DOHH2 (cell line): Measurements from ENCODE around the gene CHD9.
A peak's percentile ranks its signal among the peaks of the same experiment; 100 is the strongest.

Experiments
- H3F3A ChIP-seq: fragments of 200-600 bp; sonication (generic), shearing (Covaris generic); 2 replicates; pipeline ENCODE4 v1.6.0; 2016; ENCODE audit warnings: antibody characterized with exemption, mild to moderate bottlenecking; ENCODE audit not compliant: control insufficient read depth, insufficient read depth
- H3K27ac ChIP-seq: fragments of 200-600 bp; sonication (generic); 2 replicates; pipeline ENCODE4 v1.5.1; 2014; ENCODE audit warnings: low read depth, mild to moderate bottlenecking, low read length, moderate library complexity
- H3K27me3 ChIP-seq: fragments of 200-600 bp; sonication (generic); 2 replicates; pipeline ENCODE4 v1.6.1; 2014; ENCODE audit warnings: mild to moderate bottlenecking, low read length, mixed read lengths; ENCODE audit not compliant: control insufficient read depth
- H3K36me3 ChIP-seq: fragments of 200-600 bp; sonication (generic); 2 replicates; pipeline ENCODE4 v1.6.1; 2014; ENCODE audit warnings: mild to moderate bottlenecking, low read length, moderate library complexity, mixed read lengths; ENCODE audit not compliant: control insufficient read depth
- H3K4me1 ChIP-seq: fragments of 200-600 bp; sonication (generic); 2 replicates; pipeline ENCODE4 v1.6.1; 2014; ENCODE audit warnings: mild to moderate bottlenecking, low read length, mixed read lengths; ENCODE audit not compliant: control insufficient read depth
- H3K4me2 ChIP-seq: fragments of 200-600 bp; sonication (generic); 2 replicates; pipeline ENCODE4 v1.6.0; 2014; ENCODE audit warnings: mild to moderate bottlenecking, low read length, moderate library complexity
- H3K4me3 ChIP-seq: fragments of 200-600 bp; sonication (generic); 2 replicates; pipeline ENCODE4 v1.5.1; 2014; ENCODE audit warnings: mild to moderate bottlenecking, low read length, mixed read lengths
- H3K79me2 ChIP-seq: fragments of 200-600 bp; sonication (generic); 2 replicates; pipeline ENCODE4 v1.6.1; 2014; ENCODE audit warnings: mild to moderate bottlenecking, low read length, mixed read lengths; ENCODE audit not compliant: control insufficient read depth
- H3K9me2 ChIP-seq: fragments of 200-600 bp; sonication (generic); replicated peaks from 2 replicates; pipeline ENCODE4 v1.6.1; 2014; ENCODE audit warnings: mild to moderate bottlenecking, low read length, mixed read lengths; ENCODE audit not compliant: control insufficient read depth
- H3K9me3 ChIP-seq: fragments of 200-600 bp; sonication (generic); 2 replicates; pipeline ENCODE4 v1.6.1; 2014; ENCODE audit warnings: antibody characterized with exemption, low read length, mixed read lengths; ENCODE audit not compliant: control insufficient read depth, insufficient read depth
- H4K20me1 ChIP-seq: fragments of 200-600 bp; sonication (generic); 2 replicates; pipeline ENCODE4 v1.6.0; 2014; ENCODE audit warnings: low read depth, mild to moderate bottlenecking, antibody characterized with exemption, low read length, moderate library complexity; ENCODE audit not compliant: control insufficient read depth, insufficient read depth
- EZH2phosphoT487 ChIP-seq: fragments of 200-600 bp; sonication (generic); IDR thresholded peaks from 2 replicates; pipeline ENCODE4 v1.6.1; 2017; ENCODE audit warnings: borderline replicate concordance, mild to moderate bottlenecking, antibody characterized with exemption, low read length, moderate library complexity, mixed read lengths
- TF ChIP-seq, protein P1 (sequence below): fragments of 200-600 bp; sonication (generic); IDR thresholded peaks from one replicate; pipeline ENCODE4 v1.5.1; 2014; ENCODE audit warnings: antibody characterized with exemption, mild to moderate bottlenecking, low read depth, low read length; ENCODE audit not compliant: poor library complexity, severe bottlenecking

Gene CHD9

DNA sequence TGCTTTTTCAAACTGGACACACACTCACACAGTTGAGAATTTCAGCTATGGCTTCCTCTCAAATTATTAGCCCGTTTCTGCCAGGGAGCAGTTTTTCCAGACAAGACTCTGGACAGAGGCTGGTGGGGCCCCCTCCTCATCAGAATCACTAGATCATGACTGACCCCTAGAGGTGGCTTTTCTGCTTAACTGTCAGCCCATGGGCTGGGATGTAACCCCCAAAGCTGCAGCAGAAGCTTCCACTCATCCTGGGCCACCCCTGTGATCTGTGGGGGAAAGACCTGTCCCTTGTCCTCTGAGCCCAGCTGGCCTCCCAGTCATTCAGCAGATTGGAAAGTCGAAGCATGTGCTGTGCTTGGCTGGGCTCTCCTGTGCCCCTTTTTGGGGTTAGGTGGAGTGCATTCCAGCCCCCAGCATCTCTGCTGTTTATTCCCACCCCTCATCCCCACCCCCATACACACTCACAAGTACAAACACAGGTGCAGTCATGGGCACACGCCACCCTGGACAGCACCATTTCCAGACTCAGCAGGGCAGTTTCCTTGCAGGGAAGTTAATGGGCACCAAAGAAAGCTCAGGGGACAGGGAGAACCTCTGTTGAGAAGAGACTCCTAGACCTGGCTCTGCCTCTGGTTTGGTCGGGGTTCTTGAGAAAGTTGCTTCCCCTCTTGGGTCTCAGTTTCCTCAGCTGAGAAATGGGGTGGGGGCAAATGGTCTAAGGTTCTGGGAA lies 301.9 kb downstream of the CHD9 start:
- Histone ChIP-seq H4K20me1 (no peaks in the 10 kb centered on the region), H3K9me3 (no peaks in the 10 kb centered on the region), H3K36me3 (no peaks in the 10 kb centered on the region), H3K79me2 (no peaks in the 10 kb centered on the region), H3F3A (no peaks in the 10 kb centered on the region), H3K27ac (no peak overlapping the region), H3K27me3 (no peaks in the 10 kb centered on the region; the same call in 1 of the 2 replicates), H3K9me2 (no peaks in the 10 kb centered on the region), H3K4me1 (peaks cover 11% of the 10 kb centered on the region), H3K4me2 (no peak overlapping the region), H3K4me3 (no peak overlapping the region)
- TF ChIP-seq, protein P1, sequence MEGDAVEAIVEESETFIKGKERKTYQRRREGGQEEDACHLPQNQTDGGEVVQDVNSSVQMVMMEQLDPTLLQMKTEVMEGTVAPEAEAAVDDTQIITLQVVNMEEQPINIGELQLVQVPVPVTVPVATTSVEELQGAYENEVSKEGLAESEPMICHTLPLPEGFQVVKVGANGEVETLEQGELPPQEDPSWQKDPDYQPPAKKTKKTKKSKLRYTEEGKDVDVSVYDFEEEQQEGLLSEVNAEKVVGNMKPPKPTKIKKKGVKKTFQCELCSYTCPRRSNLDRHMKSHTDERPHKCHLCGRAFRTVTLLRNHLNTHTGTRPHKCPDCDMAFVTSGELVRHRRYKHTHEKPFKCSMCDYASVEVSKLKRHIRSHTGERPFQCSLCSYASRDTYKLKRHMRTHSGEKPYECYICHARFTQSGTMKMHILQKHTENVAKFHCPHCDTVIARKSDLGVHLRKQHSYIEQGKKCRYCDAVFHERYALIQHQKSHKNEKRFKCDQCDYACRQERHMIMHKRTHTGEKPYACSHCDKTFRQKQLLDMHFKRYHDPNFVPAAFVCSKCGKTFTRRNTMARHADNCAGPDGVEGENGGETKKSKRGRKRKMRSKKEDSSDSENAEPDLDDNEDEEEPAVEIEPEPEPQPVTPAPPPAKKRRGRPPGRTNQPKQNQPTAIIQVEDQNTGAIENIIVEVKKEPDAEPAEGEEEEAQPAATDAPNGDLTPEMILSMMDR, result peak; percentile 28
- TF ChIP-seq EZH2phosphoT487, result no peak

GRCh38 chr16:53357208-53357586 lies 302.4 kb downstream of the CHD9 start:
- TF ChIP-seq, protein P1, result no peak
- no peak overlapping the region for H3K27ac ChIP-seq
- H3K36me3 ChIP-seq, result no peaks in the 10 kb centered on the region
- H3K4me3 ChIP-seq, result no peak overlapping the region
- H4K20me1 ChIP-seq, result no peaks in the 10 kb centered on the region
- H3K9me3 ChIP-seq, result no peaks in the 10 kb centered on the region
- peaks cover 11% of the 10 kb centered on the region for H3K4me1 ChIP-seq
- no peaks in the 10 kb centered on the region for H3K79me2 ChIP-seq
- H3F3A ChIP-seq, result no peaks in the 10 kb centered on the region
- no peaks in the 10 kb centered on the region; the same call in 1 of the 2 replicates for H3K27me3 ChIP-seq
- no peak overlapping the region for H3K4me2 ChIP-seq
- no peaks in the 10 kb centered on the region for H3K9me2 ChIP-seq

DNA sequence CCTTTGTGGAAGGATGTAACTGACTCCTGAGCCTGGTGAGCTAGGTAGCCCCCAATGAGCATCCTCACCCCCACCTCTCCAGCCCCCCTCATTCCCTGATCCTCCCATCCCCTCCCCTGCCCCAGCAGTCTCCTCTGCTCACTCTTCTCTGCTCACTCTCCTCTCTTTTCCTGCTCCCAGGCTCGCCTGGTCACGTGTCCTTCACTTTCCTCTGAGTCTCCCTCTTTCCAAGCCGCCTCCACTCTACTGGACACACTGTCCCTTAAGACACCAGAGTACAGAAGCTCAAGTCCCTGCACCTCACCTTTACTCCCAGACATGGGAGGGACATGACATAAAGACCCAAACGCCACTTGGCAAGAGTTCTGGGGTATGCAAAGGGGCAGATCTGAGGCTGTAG lies 303.2 kb downstream of the CHD9 start:
- Histone ChIP-seq H3K4me1 (peaks cover 11% of the 10 kb centered on the region), H3K79me2 (no peaks in the 10 kb centered on the region), H3F3A (no peaks in the 10 kb centered on the region), H3K9me2 (no peaks in the 10 kb centered on the region), H4K20me1 (no peaks in the 10 kb centered on the region), H3K36me3 (no peaks in the 10 kb centered on the region), H3K9me3 (no peaks in the 10 kb centered on the region), H3K27ac (no peak overlapping the region), H3K4me3 (no peak overlapping the region), H3K4me2 (no peak overlapping the region), H3K27me3 (no peaks in the 10 kb centered on the region; the same call in 1 of the 2 replicates)
- TF ChIP-seq, protein P1, result no peak
- no peak for TF ChIP-seq EZH2phosphoT487
